ENCODE data around the gene MACF1. TPM values are rescaled to one million over a fixed set of nuclear protein-coding genes. Genes with fewer than 3 reads are reported as not detected.

MACF1 gene
- total and polyA plus RNA-seq, 2 of the 13 experiments (the other 11 are each of a cell fraction or from before 2014, with no cell fraction given) = 36.7 to 65.4 TPM

DNA sequence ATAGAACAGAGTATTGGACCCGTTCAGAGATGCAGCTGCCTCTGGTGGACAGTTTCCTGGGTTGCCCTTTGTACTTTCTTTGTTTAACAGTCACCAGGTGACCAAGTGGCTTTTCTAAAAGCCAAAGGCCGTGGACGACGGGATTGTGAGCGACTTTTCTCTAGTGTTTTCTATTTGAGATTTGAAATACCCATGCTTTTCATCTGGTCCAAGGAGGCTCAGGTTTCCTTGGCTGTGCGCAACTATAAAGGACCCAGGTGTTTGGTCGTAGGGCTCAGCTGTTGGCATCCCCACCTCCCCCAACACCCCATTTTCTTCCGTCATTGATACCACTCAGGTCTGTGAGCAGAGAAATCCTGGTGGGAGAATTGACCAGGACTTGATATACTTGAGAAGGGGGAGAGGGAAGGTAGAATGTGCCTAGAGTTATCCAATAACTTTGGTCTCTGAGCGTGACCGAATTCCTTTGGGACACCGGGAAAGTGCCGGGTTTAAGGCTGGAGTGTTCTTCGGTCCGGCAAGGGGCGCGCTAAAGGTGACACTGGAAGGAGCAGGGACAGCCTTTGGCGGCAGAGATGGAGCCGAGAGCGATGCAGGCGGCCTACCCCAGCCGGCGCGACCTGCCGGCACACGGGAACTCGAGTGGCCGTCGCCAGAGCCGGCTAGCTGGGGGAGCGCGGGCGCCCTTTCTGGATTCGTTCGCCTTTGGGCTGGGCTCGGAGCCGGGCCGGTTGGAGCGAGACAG lies 203.6 kb downstream of the MACF1 start (continued):
- TF ChIP-seq ATF1 (CRISPR knock-in tag; IDR thresholded peaks at IDR 0.05) (no peak), CHCHD3 (CRISPR knock-in tag; IDR thresholded peaks at IDR 0.05) (no peak), ZNF746 (CRISPR knock-in tag; IDR thresholded peaks at IDR 0.05) (no peak), ZNF75D (CRISPR knock-in tag; IDR thresholded peaks at IDR 0.05; ENCODE audit: borderline replicate concordance) (no peak), ZNF792 (CRISPR knock-in tag; IDR thresholded peaks at IDR 0.05) (no peak), THYN1 (CRISPR knock-in tag; IDR thresholded peaks at IDR 0.05; ENCODE audit: borderline replicate concordance, low read depth) (no peak), ZNF326 (CRISPR knock-in tag; IDR thresholded peaks at IDR 0.05; ENCODE audit: borderline replicate concordance) (no peak), ZNF572 (CRISPR knock-in tag; IDR thresholded peaks at IDR 0.05) (no peak), TRIM24 (CRISPR knock-in tag; IDR thresholded peaks at IDR 0.05) (no peak), PRPF4 (IDR thresholded peaks at IDR 0.05; ENCODE audit: low read depth, low read length, poor library complexity, severe bottlenecking) (no peak), ZNF333 (CRISPR knock-in tag; IDR thresholded peaks at IDR 0.05; ENCODE audit: borderline replicate concordance) (no peak), GLI4 (CRISPR knock-in tag; IDR thresholded peaks at IDR 0.05; ENCODE audit: borderline replicate concordance) (0 out of 2 replicates have a peak, but pooled peaks have one; percentile 47), ZNF18 (CRISPR knock-in tag; IDR thresholded peaks at IDR 0.05; ENCODE audit: insufficient replicate concordance) (no peak), TAF1 (CRISPR knock-in tag; IDR thresholded peaks at IDR 0.05) (no peak), SMAD9 (CRISPR knock-in tag; IDR thresholded peaks at IDR 0.05) (no peak), ASH2L (IDR thresholded peaks at IDR 0.05; ENCODE audit: insufficient read length, low read depth, low read length) (peak; percentile 82), RFX5 (IDR thresholded peaks at IDR 0.05; ENCODE audit: low read depth, low read length) (no peak), CCDC6 (CRISPR knock-in tag; IDR thresholded peaks at IDR 0.05) (0 out of 2 replicates have a peak, but pooled peaks have one; percentile 31), HNRNPL (IDR thresholded peaks at IDR 0.05; ENCODE audit: low read depth, low read length) (no peak)
- TF ChIP-seq, protein P1, sequence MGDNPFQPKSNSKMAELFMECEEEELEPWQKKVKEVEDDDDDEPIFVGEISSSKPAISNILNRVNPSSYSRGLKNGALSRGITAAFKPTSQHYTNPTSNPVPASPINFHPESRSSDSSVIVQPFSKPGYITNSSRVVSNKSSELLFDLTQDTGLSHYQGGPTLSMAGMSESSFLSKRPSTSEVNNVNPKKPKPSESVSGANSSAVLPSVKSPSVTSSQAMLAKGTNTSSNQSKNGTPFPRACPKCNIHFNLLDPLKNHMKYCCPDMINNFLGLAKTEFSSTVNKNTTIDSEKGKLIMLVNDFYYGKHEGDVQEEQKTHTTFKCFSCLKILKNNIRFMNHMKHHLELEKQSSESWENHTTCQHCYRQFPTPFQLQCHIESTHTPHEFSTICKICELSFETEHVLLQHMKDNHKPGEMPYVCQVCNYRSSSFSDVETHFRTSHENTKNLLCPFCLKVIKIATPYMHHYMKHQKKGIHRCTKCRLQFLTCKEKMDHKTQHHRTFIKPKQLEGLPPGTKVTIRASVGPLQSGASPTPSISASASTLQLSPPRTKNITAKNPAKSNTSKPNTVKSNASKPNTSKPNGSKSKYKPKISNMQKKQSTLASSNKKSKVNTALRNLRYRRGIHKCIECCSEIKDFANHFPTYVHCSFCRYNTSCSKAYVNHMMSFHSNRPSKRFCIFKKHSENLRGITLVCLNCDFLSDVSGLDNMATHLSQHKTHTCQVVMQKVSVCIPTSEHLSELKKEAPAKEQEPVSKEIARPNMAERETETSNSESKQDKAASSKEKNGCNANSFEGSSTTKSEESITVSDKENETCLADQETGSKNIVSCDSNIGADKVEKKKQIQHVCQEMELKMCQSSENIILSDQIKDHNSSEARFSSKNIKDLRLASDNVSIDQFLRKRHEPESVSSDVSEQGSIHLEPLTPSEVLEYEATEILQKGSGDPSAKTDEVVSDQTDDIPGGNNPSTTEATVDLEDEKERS (CRISPR knock-in tag; IDR thresholded peaks at IDR 0.05) = no peak
- TF ChIP-seq, protein P2, sequence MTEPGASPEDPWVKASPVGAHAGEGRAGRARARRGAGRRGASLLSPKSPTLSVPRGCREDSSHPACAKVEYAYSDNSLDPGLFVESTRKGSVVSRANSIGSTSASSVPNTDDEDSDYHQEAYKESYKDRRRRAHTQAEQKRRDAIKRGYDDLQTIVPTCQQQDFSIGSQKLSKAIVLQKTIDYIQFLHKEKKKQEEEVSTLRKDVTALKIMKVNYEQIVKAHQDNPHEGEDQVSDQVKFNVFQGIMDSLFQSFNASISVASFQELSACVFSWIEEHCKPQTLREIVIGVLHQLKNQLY (CRISPR knock-in tag; IDR thresholded peaks at IDR 0.05) = no peak

Data from HepG2 (cell line).